HUES64 (cell line): ENCODE results near the gene CAMK2B.
"Not testable (repeated sequence)": the region's sequence is repeated elsewhere in the genome, so short reads cannot be mapped to it uniquely, and the experiment has no call there.

ENCODE experiments used
- H3K27ac ChIP-seq: 2 replicates; pipeline ENCODE4 v1.7.0; 2013; ENCODE audit warnings: low read depth, low read length, inconsistent platforms
- H3K27me3 ChIP-seq: 2 replicates; pipeline ENCODE4 v1.6.1; 2013; ENCODE audit warnings: mild to moderate bottlenecking, low read length; ENCODE audit not compliant: insufficient read depth
- H3K36me3 ChIP-seq: 2 replicates; pipeline ENCODE4 v1.6.1; 2013; ENCODE audit warnings: mild to moderate bottlenecking, low read length; ENCODE audit not compliant: insufficient read depth
- H3K4me1 ChIP-seq: 2 replicates; pipeline ENCODE4 v1.6.1; 2013; ENCODE audit warnings: mild to moderate bottlenecking, low read length, moderate library complexity; ENCODE audit not compliant: insufficient read depth
- H3K4me3 ChIP-seq: 2 replicates; pipeline ENCODE4 v1.5.1; 2013; ENCODE audit warnings: mild to moderate bottlenecking, low read length, moderate library complexity
- H3K9ac ChIP-seq: 2 replicates; pipeline ENCODE4 v1.6.1; 2013; ENCODE audit warnings: mild to moderate bottlenecking, low read depth, low read length
- H3K9me3 ChIP-seq: 2 replicates; pipeline ENCODE4 v1.6.1; 2013; ENCODE audit warnings: low read depth, low read length; ENCODE audit not compliant: insufficient read depth
- WGBS: fragments of 150-250, 120-280 bp; methylation state at CpG from one replicate; pipeline ENCODE4 v1.1.7; 2013; ENCODE audit warnings: missing lambda C conversion rate; 5-methylcytosine and 5-hydroxymethylcytosine counted together

The CAMK2B gene

DNA sequence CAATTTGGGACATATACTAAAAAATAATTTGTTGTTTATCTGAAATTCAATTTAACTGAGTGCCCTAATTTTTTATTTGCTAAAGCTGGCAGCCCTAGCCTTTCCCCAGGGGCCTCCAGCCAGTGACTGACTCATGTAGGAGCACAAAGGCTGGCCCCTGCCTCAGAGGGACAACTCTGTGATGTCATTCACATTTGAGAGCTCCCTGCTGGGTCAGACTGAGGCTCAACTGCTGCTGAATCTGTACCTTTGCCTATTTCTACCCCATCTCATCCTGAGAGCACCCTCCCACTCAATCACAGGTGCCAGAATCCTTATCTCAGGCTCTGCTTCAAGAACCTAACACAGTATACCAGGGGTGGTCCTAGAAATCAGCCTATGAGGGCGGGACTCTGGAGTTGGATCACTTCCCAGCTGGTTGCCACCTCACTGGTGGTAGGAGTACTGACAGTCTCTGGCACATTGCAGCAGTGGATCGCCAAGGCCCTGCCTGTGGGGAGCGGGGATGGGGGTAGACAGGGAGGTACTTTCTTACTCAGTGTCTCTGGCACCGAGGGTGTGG is 147.7 kb downstream of the CAMK2B start:
- WGBS, result 76% methylated on average over 4 of the region's 4 CpGs
- H3K27ac ChIP-seq, result no peak overlapping the region
- H3K9ac ChIP-seq, result no peak overlapping the region

DNA sequence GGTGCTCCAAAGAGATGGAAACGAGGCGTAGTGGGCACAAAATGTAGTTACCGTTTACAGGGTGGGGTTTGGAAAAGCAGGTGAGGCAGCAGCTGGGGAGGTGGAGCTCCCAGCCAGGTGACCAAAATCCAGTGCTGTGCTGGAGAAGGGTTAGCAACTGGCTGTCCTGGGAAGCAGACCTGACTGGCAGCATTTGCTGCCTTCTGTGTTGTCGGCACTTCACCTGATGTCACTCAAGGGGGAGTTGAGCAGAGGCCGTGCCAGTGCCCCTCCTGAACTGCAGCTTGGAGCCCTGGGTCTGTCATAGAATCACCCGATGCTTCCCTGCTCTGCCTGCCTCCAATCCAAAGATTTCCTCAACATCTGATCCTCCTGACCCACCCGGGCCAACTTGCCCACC is 148.9 kb downstream of the CAMK2B start:
- WGBS, result 93% methylated on average over 7 of the region's 7 CpGs
- H3K9me3 ChIP-seq, result no peaks in the 10 kb centered on the region

More for the DNA sequence above, 147.7 kb downstream of the CAMK2B start:
- H3K9me3 ChIP-seq, result no peaks in the 10 kb centered on the region
- H3K4me1 ChIP-seq, result peaks cover 11% of the 10 kb centered on the region; the same call in 1 of the 2 replicates
- H3K4me3 ChIP-seq, result no peak overlapping the region
- no peaks in the 10 kb centered on the region for H3K36me3 ChIP-seq
- H3K27me3 ChIP-seq, result no peaks in the 10 kb centered on the region

DNA sequence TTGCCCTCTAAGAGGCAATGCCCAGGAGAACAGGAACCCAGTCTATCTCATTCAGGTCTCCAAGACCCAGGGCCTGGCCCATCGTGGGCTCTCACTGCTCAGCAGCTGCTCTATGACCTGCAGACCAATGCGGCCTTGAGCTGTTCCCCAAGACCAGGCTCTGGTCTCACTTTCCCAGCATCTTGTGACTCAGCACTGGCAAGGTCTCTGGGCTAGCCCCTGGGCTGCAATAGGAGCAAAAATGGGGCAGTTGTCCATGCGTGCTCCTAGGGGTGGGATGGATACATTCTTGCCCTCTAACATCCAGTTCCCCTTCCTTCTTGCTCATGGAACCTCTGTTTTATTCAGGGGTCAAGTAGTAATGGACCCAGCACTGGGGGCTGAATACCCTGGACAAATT is 149.7 kb downstream of the CAMK2B start:
- H3K4me1 ChIP-seq, result peaks cover 11% of the 10 kb centered on the region; the same call in 1 of the 2 replicates
- H3K27ac ChIP-seq, result no peak overlapping the region
- no peaks in the 10 kb centered on the region for H3K36me3 ChIP-seq
- no peaks in the 10 kb centered on the region for H3K27me3 ChIP-seq
- no peaks in the 10 kb centered on the region for H3K9me3 ChIP-seq
- no peak overlapping the region for H3K4me3 ChIP-seq
- WGBS, result 83% methylated on average over 3 of the region's 3 CpGs
- no peak overlapping the region for H3K9ac ChIP-seq

More for the DNA sequence above, 148.9 kb downstream of the CAMK2B start:
- Histone ChIP-seq H3K4me3 (no peak overlapping the region), H3K4me1 (peaks cover 11% of the 10 kb centered on the region; the same call in 1 of the 2 replicates), H3K27ac (no peak overlapping the region), H3K36me3 (no peaks in the 10 kb centered on the region), H3K9ac (no peak overlapping the region), H3K27me3 (no peaks in the 10 kb centered on the region)

DNA sequence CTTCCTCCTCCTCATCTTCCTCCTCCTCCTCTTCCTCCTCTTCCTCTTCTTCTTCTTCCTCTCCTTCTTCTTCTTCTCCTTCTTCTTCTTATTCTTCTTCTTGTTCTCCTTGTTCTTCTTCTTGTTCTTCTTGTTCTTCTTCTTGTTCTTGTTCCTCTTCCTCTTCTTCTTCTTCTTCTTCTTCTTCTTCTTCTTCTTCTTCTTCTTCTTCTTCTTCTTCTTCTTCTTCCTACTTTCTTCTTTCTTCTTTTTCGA is 150.8 kb downstream of the CAMK2B start:
- 86% methylated on average over 1 of the region's 1 CpG for WGBS
- H3K27ac ChIP-seq, result not testable (repeated sequence)

DNA sequence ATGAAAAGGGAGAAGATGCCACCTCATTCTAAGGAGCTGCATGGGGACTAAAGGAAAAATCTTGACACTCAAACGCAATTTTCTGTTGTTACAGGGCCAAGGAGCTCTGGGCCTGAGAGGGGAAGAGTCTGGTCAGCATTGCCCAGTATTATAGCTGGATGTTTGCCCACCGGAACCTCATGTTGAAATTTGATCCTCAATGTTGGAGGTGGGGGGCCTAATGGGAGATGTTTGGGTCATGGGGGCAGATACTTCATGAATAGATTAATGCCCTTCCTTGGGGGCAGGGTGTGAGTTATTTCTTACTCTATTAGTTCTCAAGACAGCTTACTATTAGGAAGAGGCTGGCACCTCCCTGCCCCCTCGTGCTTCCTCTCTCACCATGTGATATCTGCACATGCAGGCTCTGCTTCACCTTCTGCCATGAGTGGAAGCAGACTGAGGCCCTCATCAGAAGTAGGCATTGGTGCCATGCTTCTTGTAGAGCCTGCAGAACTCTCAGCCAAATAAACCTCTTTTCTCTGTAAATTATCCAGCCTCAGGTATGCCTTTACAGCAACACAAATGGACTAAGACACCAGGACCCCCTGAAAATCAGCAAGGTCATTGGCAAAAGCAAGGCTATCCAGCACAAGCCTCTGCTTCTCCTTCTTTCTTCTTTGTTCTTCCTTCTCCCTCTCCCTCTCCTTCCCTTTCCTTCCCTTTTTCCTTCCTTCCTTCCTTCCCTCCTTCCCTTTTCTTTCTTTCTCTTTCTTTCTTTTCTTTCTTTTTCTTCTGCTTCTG is 151.3 kb downstream of the CAMK2B start:
- Histone ChIP-seq H3K36me3 (no peaks in the 10 kb centered on the region), H3K27me3 (no peaks in the 10 kb centered on the region), H3K9ac (no peak overlapping the region), H3K27ac (no peak overlapping the region), H3K4me3 (no peak overlapping the region), H3K9me3 (no peaks in the 10 kb centered on the region), H3K4me1 (peaks cover 11% of the 10 kb centered on the region; the same call in 1 of the 2 replicates)
- 87% methylated on average over 3 of the region's 3 CpGs for WGBS

More for the DNA sequence above, 150.8 kb downstream of the CAMK2B start:
- H3K4me3 ChIP-seq, H3K9me3 ChIP-seq, H3K27me3 ChIP-seq, H3K9ac ChIP-seq, H3K36me3 ChIP-seq: not testable (repeated sequence)
- H3K4me1 ChIP-seq, result peaks cover 11% of the 10 kb centered on the region; the same call in 1 of the 2 replicates

DNA sequence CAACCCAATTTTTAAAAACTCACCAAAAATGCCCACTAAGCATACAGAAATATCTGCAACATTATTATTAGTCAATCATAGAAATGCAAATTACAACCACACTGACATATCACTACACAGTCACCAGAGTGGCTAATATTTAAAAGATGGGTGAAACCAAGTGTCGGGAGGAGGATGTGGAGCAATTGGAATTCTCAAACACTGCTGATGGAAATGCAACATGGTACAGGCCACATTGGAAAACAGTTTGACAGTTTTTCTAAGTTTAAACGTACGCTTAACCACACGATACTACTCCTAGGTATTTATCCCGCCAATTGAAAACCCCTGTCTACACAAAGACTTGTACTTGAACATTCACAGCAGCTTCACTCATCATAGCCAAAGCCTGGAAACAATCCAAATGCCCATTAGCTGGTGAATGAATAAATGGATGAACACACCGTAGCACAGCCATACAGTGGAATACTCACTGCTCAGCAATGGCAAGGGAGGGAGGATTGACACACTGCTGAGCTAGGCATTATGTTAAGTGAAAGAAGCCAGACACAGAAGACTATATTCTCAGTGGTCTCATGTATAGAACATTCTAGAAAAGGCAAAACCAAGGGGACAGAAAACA is 152.5 kb downstream of the CAMK2B start:
- Histone ChIP-seq H3K36me3 (no peaks in the 10 kb centered on the region), H3K4me1 (peaks cover 11% of the 10 kb centered on the region; the same call in 1 of the 2 replicates), H3K4me3 (no peak overlapping the region), H3K27ac (no peak overlapping the region), H3K27me3 (no peaks in the 10 kb centered on the region), H3K9me3 (no peaks in the 10 kb centered on the region), H3K9ac (no peak overlapping the region)
- WGBS, result 93% methylated on average over 6 of the region's 6 CpGs

DNA sequence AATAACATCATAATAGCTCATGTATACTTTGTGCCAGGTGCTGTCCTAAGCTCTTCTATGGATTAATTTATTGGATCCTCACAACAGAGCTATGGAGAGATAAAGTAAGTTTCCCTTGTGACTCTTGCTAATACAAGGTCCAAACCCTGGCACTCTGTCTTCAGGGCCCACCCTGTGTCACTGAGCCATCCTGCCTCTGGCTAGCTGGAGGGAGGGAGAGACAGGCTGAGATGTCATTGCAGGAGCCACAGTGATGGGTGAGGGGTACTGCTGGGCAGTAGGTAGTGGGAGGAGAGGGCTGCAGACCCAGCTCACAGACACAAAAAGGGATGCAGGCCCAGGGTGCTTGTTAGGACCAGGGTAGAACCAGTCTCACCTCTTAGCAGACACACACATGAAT is 153.0 kb downstream of the CAMK2B start:
- no peak overlapping the region for H3K27ac ChIP-seq
- H3K9ac ChIP-seq, result no peak overlapping the region
- H3K36me3 ChIP-seq, result no peaks in the 10 kb centered on the region
- no peaks in the 10 kb centered on the region for H3K9me3 ChIP-seq
- H3K4me1 ChIP-seq, result peaks cover 6% of the 10 kb centered on the region; the same call in 1 of the 2 replicates
- no peaks in the 10 kb centered on the region for H3K27me3 ChIP-seq
- no peak overlapping the region for H3K4me3 ChIP-seq

DNA sequence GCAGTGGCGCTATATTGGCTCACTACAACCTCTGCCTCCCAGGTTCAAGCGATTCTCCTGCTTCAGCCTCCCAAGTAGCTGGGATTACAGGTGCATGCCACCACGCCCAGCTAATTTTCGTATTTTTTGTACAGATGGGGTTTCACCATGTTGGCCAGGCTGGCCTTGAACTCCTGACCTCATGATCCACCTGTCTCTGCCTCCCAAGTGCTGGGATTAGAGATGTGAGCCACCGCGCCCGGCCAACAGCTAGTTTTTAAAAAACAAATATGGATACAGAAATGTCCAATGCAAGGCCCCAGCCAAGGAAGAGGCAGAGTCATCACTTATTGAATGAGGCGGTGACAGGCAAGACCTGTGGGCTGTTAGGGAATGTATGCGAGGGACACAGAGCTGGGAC is 153.5 kb downstream of the CAMK2B start:
- not testable (repeated sequence) for H3K9me3 ChIP-seq, H3K27me3 ChIP-seq, H3K27ac ChIP-seq, H3K9ac ChIP-seq, H3K4me1 ChIP-seq, H3K36me3 ChIP-seq, H3K4me3 ChIP-seq
- 92% methylated on average over 9 of the region's 9 CpGs for WGBS

DNA sequence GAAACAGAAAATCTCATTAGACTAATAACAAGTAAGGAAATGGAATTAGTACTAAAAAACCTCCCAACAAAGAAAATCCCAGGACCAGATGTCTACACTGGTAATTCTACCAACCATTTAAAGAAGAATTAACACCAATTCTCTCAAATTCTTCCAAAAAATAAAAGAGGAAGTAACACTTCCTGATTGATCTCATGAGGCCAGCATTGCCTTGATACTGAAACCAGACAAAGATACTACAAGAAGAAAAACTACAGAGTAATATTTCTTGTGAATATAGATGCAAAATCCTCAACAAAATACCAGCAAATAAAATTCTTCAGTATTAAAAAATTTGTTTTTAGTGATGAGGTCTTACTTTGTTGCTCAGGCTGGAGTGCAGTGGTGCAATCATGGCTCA is 157.5 kb downstream of the CAMK2B start:
- Histone ChIP-seq H3K27ac (no peak overlapping the region), H3K9ac (no peak overlapping the region), H3K27me3 (no peaks in the 10 kb centered on the region), H3K36me3 (no peaks in the 10 kb centered on the region), H3K4me1 (peaks cover 9% of the 10 kb centered on the region; the same call in 1 of the 2 replicates), H3K4me3 (no peak overlapping the region), H3K9me3 (peaks cover 2% of the 10 kb centered on the region; the same call in 1 of the 2 replicates)
